OCI-LY3 (cell line): ENCODE results near the gene ARRDC1.

Source experiments
- H2AFZ ChIP-seq: fragments of 200-600, 300-600 bp; shearing (Covaris generic); 2 replicates; pipeline ENCODE4 v1.6.0; 2014; ENCODE audit warnings: antibody characterized with exemption, low read depth, low read length
- H3K27ac ChIP-seq: fragments of 200-600, 300-600 bp; sonication (generic); 2 replicates; pipeline ENCODE4 v1.5.1; 2014; ENCODE audit warnings: mild to moderate bottlenecking, low read length, moderate library complexity, mixed read lengths
- H3K27me3 ChIP-seq: fragments of 200-600, 300-600 bp; sonication (generic); 2 replicates; pipeline ENCODE4 v1.6.1; 2014; ENCODE audit warnings: low read depth, low read length, mixed read lengths
- H3K36me3 ChIP-seq: fragments of 200-600, 300-600 bp; sonication (generic); replicated peaks from 2 replicates; pipeline ENCODE3; 2014; ENCODE audit warnings: low read depth, low read length, mixed read lengths
- H3K4me1 ChIP-seq: fragments of 300-600, 200-600 bp; sonication (generic); 2 replicates; pipeline ENCODE4 v1.6.1; 2014; ENCODE audit warnings: low read length, mixed read lengths
- H3K4me2 ChIP-seq: fragments of 200-600, 300-600 bp; sonication (generic); 2 replicates; pipeline ENCODE4 v1.6.1; 2014; ENCODE audit warnings: low read length, mixed read lengths
- H3K4me3 ChIP-seq: fragments of 300-600, 200-600 bp; sonication (generic); 2 replicates; pipeline ENCODE4 v1.5.1; 2014; ENCODE audit warnings: antibody characterized with exemption, mild to moderate bottlenecking, low read length, moderate library complexity
- H3K79me2 ChIP-seq: fragments of 300-600, 200-600 bp; shearing (Covaris generic); 2 replicates; pipeline ENCODE4 v1.6.1; 2014; ENCODE audit warnings: mild to moderate bottlenecking, low read length, mixed read lengths
- H3K9ac ChIP-seq: fragments of 300-600, 200-600 bp; shearing (Covaris generic); 2 replicates; pipeline ENCODE4 v1.6.0; 2014; ENCODE audit warnings: mild to moderate bottlenecking, low read length, moderate library complexity
- H3K9me3 ChIP-seq: fragments of 200-600, 300-600 bp; shearing (Covaris generic); 2 replicates; pipeline ENCODE4 v1.6.1; 2014; ENCODE audit warnings: low read length, mixed read lengths; ENCODE audit not compliant: insufficient read depth
- H4K20me1 ChIP-seq: fragments of 200-600, 300-600 bp; sonication (generic); 2 replicates; pipeline ENCODE4 v1.6.1; 2016; ENCODE audit warnings: low read length, mixed read lengths; ENCODE audit not compliant: insufficient read depth
- CTCF ChIP-seq: fragments of 200-600, 300-600 bp; sonication (generic); IDR thresholded peaks from 2 replicates; pipeline ENCODE4 v1.5.1; 2014; ENCODE audit warnings: antibody characterized with exemption, low read length, low read depth
- EZH2phosphoT487 ChIP-seq: fragments of 200-600 bp; shearing (Covaris generic); IDR thresholded peaks from 2 replicates; pipeline ENCODE4 v1.6.1; 2018; ENCODE audit warnings: antibody characterized with exemption, mixed run types, low read depth

Gene ARRDC1

DNA sequence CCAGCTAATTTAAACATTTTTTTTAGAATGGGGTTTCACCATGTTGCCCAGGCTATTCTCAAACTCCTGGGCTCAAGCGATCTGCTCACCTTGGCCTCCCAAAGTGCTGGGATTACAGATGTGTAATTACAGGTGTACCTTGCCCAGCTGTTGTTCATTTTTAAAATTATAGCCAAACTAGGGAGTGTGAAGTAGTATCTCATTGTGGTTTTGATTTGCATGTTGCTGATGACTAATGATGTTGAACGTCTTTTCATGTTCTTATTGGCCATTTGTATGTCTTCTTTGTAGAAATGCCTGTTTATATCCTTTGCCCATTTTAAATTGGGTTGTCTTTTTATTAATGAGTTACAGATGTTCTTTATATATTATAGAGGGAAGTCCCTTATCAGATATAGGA is 44.8 kb downstream of the ARRDC1 start:
- Histone ChIP-seq H3K27me3 (no peaks in the 10 kb centered on the region), H2AFZ (no peak overlapping the region), H3K4me2 (no peak overlapping the region), H3K27ac (no peak overlapping the region), H4K20me1 (peaks cover 19% of the 10 kb centered on the region), H3K4me1 (peaks cover 5% of the 10 kb centered on the region; the same call in 1 of the 2 replicates), H3K36me3 (peaks cover 26% of the 10 kb centered on the region), H3K9me3 (no peaks in the 10 kb centered on the region), H3K79me2 (peaks cover 83% of the 10 kb centered on the region), H3K9ac (no peak overlapping the region), H3K4me3 (no peak overlapping the region)
- no peak for TF ChIP-seq EZH2phosphoT487
- no peak for TF ChIP-seq CTCF

- H3K79me2 ChIP-seq: peaks cover 83% of the 10 kb centered on the region
- peaks cover 5% of the 10 kb centered on the region; the same call in 1 of the 2 replicates for H3K4me1 ChIP-seq
- no peak overlapping the region for H2AFZ ChIP-seq
- H3K27me3 ChIP-seq: no peaks in the 10 kb centered on the region
- TF ChIP-seq EZH2phosphoT487 (no peak), CTCF (no peak)
- no peak overlapping the region for H3K4me3 ChIP-seq
- peaks cover 13% of the 10 kb centered on the region for H4K20me1 ChIP-seq
- H3K36me3 ChIP-seq: peaks cover 23% of the 10 kb centered on the region
- no peak overlapping the region for H3K9ac ChIP-seq
- no peaks in the 10 kb centered on the region for H3K9me3 ChIP-seq
- no peak overlapping the region for H3K27ac ChIP-seq
- no peak overlapping the region for H3K4me2 ChIP-seq
These were observed 45.3 kb downstream of the ARRDC1 start for GRCh38 chr9:137650779-137651178.

DNA sequence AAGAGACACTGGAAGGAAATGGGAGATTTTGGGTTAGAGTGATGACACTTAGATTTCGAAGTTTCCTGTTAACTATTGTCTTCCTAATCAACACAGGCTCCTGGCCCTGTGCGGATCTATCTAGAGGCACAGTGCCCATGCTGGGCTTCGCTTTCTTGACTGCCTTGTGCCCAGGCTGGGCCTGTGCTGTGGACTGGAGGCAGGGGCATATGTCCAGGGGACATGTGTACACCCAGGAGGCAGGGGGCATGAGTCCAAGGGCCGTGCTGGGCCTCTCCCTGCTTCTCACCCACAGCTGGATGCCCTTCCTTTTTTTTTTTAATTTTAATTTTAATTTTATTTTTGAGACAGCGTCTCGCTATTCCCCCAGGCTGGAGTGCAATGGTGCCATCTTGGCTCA is 50.9 kb downstream of the ARRDC1 start:
- Histone ChIP-seq H3K27ac (no peak overlapping the region), H3K9ac (no peak overlapping the region), H4K20me1 (peaks cover 13% of the 10 kb centered on the region; the same call in 1 of the 2 replicates), H3K4me3 (no peak overlapping the region), H3K4me2 (no peak overlapping the region), H3K4me1 (no peaks in the 10 kb centered on the region), H3K9me3 (no peaks in the 10 kb centered on the region), H3K36me3 (peaks cover 9% of the 10 kb centered on the region), H3K79me2 (peaks cover 81% of the 10 kb centered on the region), H3K27me3 (no peaks in the 10 kb centered on the region), H2AFZ (no peak overlapping the region)
- TF ChIP-seq EZH2phosphoT487 (no peak), CTCF (no peak)

GRCh38 chr9:137657606-137658005 is 52.1 kb downstream of the ARRDC1 start:
- H3K79me2 ChIP-seq: peaks cover 85% of the 10 kb centered on the region

More at GRCh38 chr9:137657606-137658005, 52.1 kb downstream of the ARRDC1 start:
- no peaks in the 10 kb centered on the region for H3K4me1 ChIP-seq
- no peak overlapping the region for H2AFZ ChIP-seq
- no peak overlapping the region for H3K27ac ChIP-seq
- no peak for TF ChIP-seq CTCF
- no peak for TF ChIP-seq EZH2phosphoT487
- no peak overlapping the region for H3K4me2 ChIP-seq
- H3K4me3 ChIP-seq: no peak overlapping the region
- no peaks in the 10 kb centered on the region for H3K9me3 ChIP-seq
- no peak overlapping the region for H3K9ac ChIP-seq
- H3K27me3 ChIP-seq: no peaks in the 10 kb centered on the region
- H4K20me1 ChIP-seq: peaks cover 13% of the 10 kb centered on the region; the same call in 1 of the 2 replicates
- H3K36me3 ChIP-seq: peaks cover 2% of the 10 kb centered on the region
